CD14-positive monocyte (primary cell): ENCODE data around the gene SPATA31E1. TPM values are rescaled to one million over a fixed set of nuclear protein-coding genes. Genes with fewer than 3 reads are reported as not detected.

Source experiments
- DNase-seq, 3 donors: peaks; one replicate each; pipeline ENCODE4 v3.0.0-alpha.2; 2011 to 2022
- H2AFZ ChIP-seq: 2 replicates; pipeline ENCODE4 v1.6.0; 2012; ENCODE audit warnings: mild to moderate bottlenecking, low read depth, low read length, inconsistent platforms; ENCODE audit not compliant: insufficient read depth, poor library complexity, severe bottlenecking
- H3K27ac ChIP-seq, 2 donors: 1 replicate in 1 of 2; 2 replicates in 1 of 2; pipeline ENCODE4 v1.5.1; 2012 to 2013; ENCODE audit warnings: low read length in 2 of 2, control low read depth in 1 of 2, inconsistent platforms in 1 of 2, low read depth in 1 of 2, mild to moderate bottlenecking in 1 of 2
- H3K27me3 ChIP-seq, 2 donors: one replicate each; pipeline versions ENCODE4 v1.6.0 to v1.6.1; 2011 to 2013; ENCODE audit warnings: low read length in 2 of 2; ENCODE audit not compliant: control insufficient read depth in 2 of 2, insufficient read depth in 2 of 2
- H3K36me3 ChIP-seq, 2 donors: replicated peaks in 1 of 2; 1 replicate in 1 of 2; 2 replicates in 1 of 2; pipeline versions ENCODE4 v1.5.1 to v1.6.1; 2012 to 2013; ENCODE audit warnings: low read length in 2 of 2, control low read depth in 1 of 2, inconsistent platforms in 1 of 2, mild to moderate bottlenecking in 1 of 2; ENCODE audit not compliant: insufficient read depth in 2 of 2, control insufficient read depth in 1 of 2
- H3K4me1 ChIP-seq, 2 donors: 1 replicate in 1 of 2; 2 replicates in 1 of 2; pipeline versions ENCODE4 v1.5.1 to v1.6.1; 2012 to 2013; ENCODE audit warnings: low read length in 2 of 2, control low read depth in 1 of 2, inconsistent platforms in 1 of 2, mild to moderate bottlenecking in 1 of 2, moderate library complexity in 1 of 2; ENCODE audit not compliant: insufficient read depth in 2 of 2, control insufficient read depth in 1 of 2
- H3K4me2 ChIP-seq: replicated peaks from 2 replicates; pipeline ENCODE3; 2012; ENCODE audit warnings: low read length, moderate library complexity, mild to moderate bottlenecking; ENCODE audit not compliant: poor library complexity, severe bottlenecking; ENCODE audit errors: extremely low read depth
- H3K4me3 ChIP-seq, 3 experiments: fragments of 200-600 bp in 1 of 3; sonication (generic) in 1 of 3; replicated peaks in 1 of 3; 1 replicate in 2 of 3; 2 replicates in 1 of 3; pipeline ENCODE4 v1.5.1; 2011 to 2013; ENCODE audit warnings: low read length in 3 of 3, mild to moderate bottlenecking in 3 of 3, control low read depth in 2 of 3, low read depth in 2 of 3, inconsistent platforms in 1 of 3, moderate library complexity in 1 of 3
- H3K79me2 ChIP-seq: 2 replicates; pipeline ENCODE4 v1.6.0; 2012; ENCODE audit warnings: mild to moderate bottlenecking, control low read depth, inconsistent platforms, low read length, moderate library complexity; ENCODE audit not compliant: insufficient read depth
- H3K9ac ChIP-seq: 2 replicates; pipeline ENCODE4 v1.6.0; 2017; ENCODE audit warnings: low read length, mild to moderate bottlenecking; ENCODE audit not compliant: insufficient read depth, poor library complexity, severe bottlenecking
- H3K9me3 ChIP-seq, 2 donors: replicated peaks in 1 of 2; 1 replicate in 1 of 2; 2 replicates in 1 of 2; pipeline versions ENCODE4 v1.5.1 to v1.6.1; 2012 to 2013; ENCODE audit warnings: low read length in 2 of 2, control low read depth in 1 of 2; ENCODE audit not compliant: control insufficient read depth in 1 of 2, insufficient read depth in 1 of 2
- H4K20me1 ChIP-seq: 2 replicates; pipeline ENCODE4 v1.6.0; 2012; ENCODE audit warnings: mild to moderate bottlenecking, low read length, control low read depth, moderate library complexity; ENCODE audit not compliant: insufficient read depth
- H3K27ac Mint-ChIP-seq, 7 donors: one replicate each; pipeline ENCODE4 v1.8.0; 2020; ENCODE audit warnings: mild to moderate bottlenecking in 7 of 7, mixed read lengths in 7 of 7, moderate library complexity in 6 of 7, inconsistent platforms in 2 of 7
- H3K27me3 Mint-ChIP-seq, 3 donors: one replicate each; pipeline ENCODE4 v1.8.0; 2021 to 2022; ENCODE audit warnings: low read depth in 3 of 3, mild to moderate bottlenecking in 3 of 3, mixed read lengths in 3 of 3, moderate library complexity in 3 of 3, inconsistent platforms in 1 of 3
- H3K36me3 Mint-ChIP-seq, 2 donors: one replicate each; pipeline ENCODE4 v1.8.0; 2020; ENCODE audit warnings: mixed read lengths in 2 of 2, inconsistent platforms in 1 of 2, mild to moderate bottlenecking in 1 of 2
- H3K4me1 Mint-ChIP-seq: one replicate; pipeline ENCODE4 v1.8.0; 2020; ENCODE audit warnings: mild to moderate bottlenecking, mixed read lengths
- H3K4me3 Mint-ChIP-seq, 2 donors: one replicate each; pipeline ENCODE4 v1.8.0; 2020; ENCODE audit warnings: mild to moderate bottlenecking in 2 of 2, mixed read lengths in 2 of 2, moderate library complexity in 1 of 2
- H3K9me3 Mint-ChIP-seq, 7 donors: one replicate each; pipeline ENCODE4 v1.8.0; 2020 to 2022; ENCODE audit warnings: mixed read lengths in 7 of 7, mild to moderate bottlenecking in 6 of 7, moderate library complexity in 6 of 7, inconsistent platforms in 2 of 7
- WGBS: methylation state at CpG from one replicate; pipeline ENCODE4 v1.1.5; 2013; ENCODE audit warnings: missing lambda C conversion rate; ENCODE audit not compliant: insufficient coverage; 5-methylcytosine and 5-hydroxymethylcytosine counted together
- intact Hi-C, 2 donors: fragments of 100-400 bp; cut with micrococcal nuclease; formaldehyde crosslinking; loops; one replicate each; pipeline versions ENCODE4 v1.15.0 to v1.15.1; 2023
- polyA plus RNA-seq, 3 donors: library from polyadenylated mRNA; depleted of rRNA in 1 of 3; unstranded in 2 of 3; stranded (reverse) in 1 of 3; fragments of 300-500 nt in 2 of 3; fragments of >200 nt in 1 of 3; fragmentation: Illumina TruSeq in 2 of 3; gene quantifications; 1 replicate in 2 of 3; 2 replicates in 1 of 3; pipeline ENCODE4 v1.2.3, GENCODE V29; 2012 to 2021
- TF ChIP-seq, protein P1 (sequence below): fragments of 200-600 bp; IDR thresholded peaks from one replicate; pipeline ENCODE4 v1.8.0; 2022; ENCODE audit warnings: antibody characterized with exemption, mild to moderate bottlenecking

SPATA31E1 gene
- polyA plus RNA-seq, 3 donors: 0.01 TPM; not detected in 2

DNA sequence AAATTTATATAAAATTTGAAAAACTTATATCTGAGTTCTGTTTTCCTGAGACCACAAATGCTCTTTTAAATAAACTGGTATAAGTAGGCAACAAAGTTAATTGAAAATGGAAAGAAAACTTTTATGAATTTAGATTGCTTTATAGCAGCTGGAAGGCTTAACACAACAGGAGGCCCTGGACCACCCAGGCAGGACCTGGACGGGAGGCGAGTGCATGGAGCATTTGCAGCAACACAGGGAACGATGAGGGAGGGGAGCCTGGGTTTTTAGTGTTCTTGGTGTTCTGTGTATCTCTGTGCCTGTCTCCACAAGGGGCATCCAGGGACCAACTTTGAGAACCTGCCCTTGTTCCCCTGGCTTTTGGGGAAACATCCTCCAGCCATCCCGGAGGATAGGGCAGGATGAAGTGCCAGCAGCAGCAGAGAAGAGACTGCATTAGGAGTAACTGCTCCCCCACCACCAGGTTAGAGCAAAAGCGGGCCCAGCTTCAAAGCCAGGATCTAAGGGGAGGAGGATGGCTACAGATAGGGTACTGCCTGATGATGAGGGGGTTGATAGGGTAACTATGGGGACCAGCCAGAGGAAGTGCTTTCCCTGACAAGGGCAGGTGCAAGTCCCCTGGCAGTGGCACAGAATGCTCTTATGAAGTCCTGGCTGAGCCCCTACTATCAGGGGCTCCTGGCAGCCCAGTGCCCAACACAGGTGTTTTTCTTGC, 6.7 kb upstream of the SPATA31E1 start:
- intact Hi-C loops: no loop called here
- Mint-ChIP-seq H3K36me3 (no peaks in the 10 kb centered on the region), H3K9me3 (peaks cover 0 to 11% (median 2%) of the 10 kb centered on the region in 7 donors), H3K27me3 (peaks cover 0 to 7% (median 0%) of the 10 kb centered on the region in 3 donors), H3K4me3 (no peak overlapping the region), H3K27ac (peak overlapping the region in 1 of 7 donors; percentile 68), H3K4me1 (no peaks in the 10 kb centered on the region)
- H2AFZ ChIP-seq: no peak overlapping the region
- H3K79me2 ChIP-seq: no peaks in the 10 kb centered on the region
- H3K4me1 ChIP-seq: no peaks in the 10 kb centered on the region
- no peak for DNase-seq
- no peaks in the 10 kb centered on the region for H3K27me3 ChIP-seq
- H3K27ac ChIP-seq: no peak overlapping the region
- 87% methylated on average over 3 of the region's 5 CpGs for WGBS
- H3K4me3 ChIP-seq: no peak overlapping the region
- no peaks in the 10 kb centered on the region for H4K20me1 ChIP-seq
- H3K4me2 ChIP-seq: no peak overlapping the region
- H3K9ac ChIP-seq: no peak overlapping the region
- H3K36me3 ChIP-seq: no peaks in the 10 kb centered on the region
- no peaks in the 10 kb centered on the region for H3K9me3 ChIP-seq
- TF ChIP-seq, protein P1, sequence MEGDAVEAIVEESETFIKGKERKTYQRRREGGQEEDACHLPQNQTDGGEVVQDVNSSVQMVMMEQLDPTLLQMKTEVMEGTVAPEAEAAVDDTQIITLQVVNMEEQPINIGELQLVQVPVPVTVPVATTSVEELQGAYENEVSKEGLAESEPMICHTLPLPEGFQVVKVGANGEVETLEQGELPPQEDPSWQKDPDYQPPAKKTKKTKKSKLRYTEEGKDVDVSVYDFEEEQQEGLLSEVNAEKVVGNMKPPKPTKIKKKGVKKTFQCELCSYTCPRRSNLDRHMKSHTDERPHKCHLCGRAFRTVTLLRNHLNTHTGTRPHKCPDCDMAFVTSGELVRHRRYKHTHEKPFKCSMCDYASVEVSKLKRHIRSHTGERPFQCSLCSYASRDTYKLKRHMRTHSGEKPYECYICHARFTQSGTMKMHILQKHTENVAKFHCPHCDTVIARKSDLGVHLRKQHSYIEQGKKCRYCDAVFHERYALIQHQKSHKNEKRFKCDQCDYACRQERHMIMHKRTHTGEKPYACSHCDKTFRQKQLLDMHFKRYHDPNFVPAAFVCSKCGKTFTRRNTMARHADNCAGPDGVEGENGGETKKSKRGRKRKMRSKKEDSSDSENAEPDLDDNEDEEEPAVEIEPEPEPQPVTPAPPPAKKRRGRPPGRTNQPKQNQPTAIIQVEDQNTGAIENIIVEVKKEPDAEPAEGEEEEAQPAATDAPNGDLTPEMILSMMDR: no peak

DNA sequence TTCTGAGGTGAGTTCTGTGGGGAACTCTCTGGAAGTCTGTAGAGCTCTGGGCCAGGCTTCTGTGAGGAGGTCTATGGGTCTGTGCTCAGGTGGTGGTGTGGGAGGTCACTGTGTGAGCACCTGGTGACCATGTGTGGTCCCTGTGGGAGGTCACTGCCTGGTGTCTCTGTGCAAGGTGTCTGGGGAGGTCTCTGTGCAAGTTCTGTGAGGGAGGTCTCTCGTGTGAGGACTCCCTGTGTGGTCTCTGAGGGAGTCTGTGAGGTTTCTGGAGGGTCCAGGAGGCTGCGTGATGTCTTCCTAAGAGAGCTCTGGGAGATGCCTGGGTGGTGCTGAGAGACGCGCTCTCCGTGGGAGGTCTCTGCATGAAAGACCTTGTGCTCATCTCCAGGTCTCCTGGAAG, 6.0 kb upstream of the SPATA31E1 start:
- H3K4me3 ChIP-seq: no peak overlapping the region
- H3K27ac ChIP-seq: no peak overlapping the region
- no peaks in the 10 kb centered on the region for H3K9me3 ChIP-seq
- Mint-ChIP-seq H3K27me3 (peaks cover 0 to 7% (median 0%) of the 10 kb centered on the region in 3 donors), H3K36me3 (no peaks in the 10 kb centered on the region), H3K4me3 (no peak overlapping the region), H3K9me3 (peaks cover 0 to 9% (median 2%) of the 10 kb centered on the region in 7 donors), H3K4me1 (no peaks in the 10 kb centered on the region), H3K27ac (no peak overlapping the region)
- intact Hi-C loops: no loop called here
- no peaks in the 10 kb centered on the region for H3K4me1 ChIP-seq
- no peak overlapping the region for H2AFZ ChIP-seq
- H3K4me2 ChIP-seq: no peak overlapping the region
- WGBS: 96% methylated on average over 5 of the region's 5 CpGs
- TF ChIP-seq, protein P1: no peak
- H3K9ac ChIP-seq: no peak overlapping the region
- no peaks in the 10 kb centered on the region for H3K79me2 ChIP-seq
- no peaks in the 10 kb centered on the region for H3K27me3 ChIP-seq
- no peaks in the 10 kb centered on the region for H4K20me1 ChIP-seq
- H3K36me3 ChIP-seq: no peaks in the 10 kb centered on the region
- DNase-seq: no peak
